ENCODE data around the gene PDE3A. TPM values are rescaled to one million over a fixed set of nuclear protein-coding genes. Genes with fewer than 3 reads are reported as not detected.

The PDE3A gene
- total RNA-seq, 1 experiment from 2014 or later, result 2.8 TPM

GRCh38 chr12:20555771-20556170 is 187.4 kb downstream of the PDE3A start (continued):
- TF ChIP-seq GRHL2 (CRISPR knock-in tag; IDR thresholded peaks at IDR 0.05; ENCODE audit: insufficient replicate concordance, severe bottlenecking) (no peak), USF1 (CRISPR knock-in tag; IDR thresholded peaks at IDR 0.05) (no peak), FOXP1 (CRISPR knock-in tag; IDR thresholded peaks at IDR 0.05; ENCODE audit: borderline replicate concordance) (no peak), IRF1 (CRISPR knock-in tag; IDR thresholded peaks at IDR 0.05) (no peak), TEAD1 (CRISPR knock-in tag; IDR thresholded peaks at IDR 0.05) (no peak)

GRCh38 chr12:20557096-20557495 is 188.8 kb downstream of the PDE3A start:
- Mint-ChIP-seq H3K27ac (no peak overlapping the region), H3K4me1 (no peaks in the 10 kb centered on the region), H3K36me3 (no peaks in the 10 kb centered on the region), H3K27me3 (ENCODE audit: low read depth) (no peaks in the 10 kb centered on the region), H3K9me3 (no peaks in the 10 kb centered on the region; the same call in 1 of the 2 replicates), H3K4me3 (no peak overlapping the region)
- DNase-seq (ENCODE audit: low spot score), result no peak
- ChIA-PET POLR2A (no interaction called here), CTCF (no interaction called here)
- ATAC-seq, result no peak
- no peak for TF ChIP-seq ZNF425 (CRISPR knock-in tag; conservative IDR thresholded peaks at IDR 0.05)
- no peak for TF ChIP-seq CREB1 (CRISPR knock-in tag; IDR thresholded peaks at IDR 0.05)
- TF ChIP-seq PREB (CRISPR knock-in tag; IDR thresholded peaks at IDR 0.05; ENCODE audit: borderline replicate concordance), result no peak
- TF ChIP-seq ARID4B (CRISPR knock-in tag; IDR thresholded peaks at IDR 0.05; ENCODE audit: borderline replicate concordance), result no peak
- no peak for TF ChIP-seq USF1 (CRISPR knock-in tag; IDR thresholded peaks at IDR 0.05)
- TF ChIP-seq ZBTB21 (CRISPR knock-in tag; IDR thresholded peaks at IDR 0.05; ENCODE audit: borderline replicate concordance), result no peak
- TF ChIP-seq NR1H2 (CRISPR knock-in tag; IDR thresholded peaks at IDR 0.05), result no peak
- TF ChIP-seq CBFB (CRISPR knock-in tag; IDR thresholded peaks at IDR 0.05; ENCODE audit: low read depth), result no peak
- no peak for TF ChIP-seq E2F5 (CRISPR knock-in tag; IDR thresholded peaks at IDR 0.05)
- TF ChIP-seq IRF2 (CRISPR knock-in tag; IDR thresholded peaks at IDR 0.05; ENCODE audit: borderline replicate concordance, low read depth), result no peak
- TF ChIP-seq ATF1 (CRISPR knock-in tag; IDR thresholded peaks at IDR 0.05), result no peak
- TF ChIP-seq FOXJ3 (CRISPR knock-in tag; IDR thresholded peaks at IDR 0.05; ENCODE audit: borderline replicate concordance), result no peak
- no peak for TF ChIP-seq ZSCAN18 (CRISPR knock-in tag; IDR thresholded peaks at IDR 0.05)
- no peak for TF ChIP-seq E2F1 (CRISPR knock-in tag; IDR thresholded peaks at IDR 0.05)
- no peak for TF ChIP-seq TCF7 (CRISPR knock-in tag; IDR thresholded peaks at IDR 0.05; ENCODE audit: low read depth)
